Muscle of arm (tissue), 12 donors: ENCODE data around the gene CPLX4. TPM values are rescaled to one million over a fixed set of nuclear protein-coding genes. Genes with fewer than 3 reads are reported as not detected.
A peak's percentile ranks its signal among the peaks of the same experiment; 100 is the strongest.
"Not testable (repeated sequence)": the region's sequence is repeated elsewhere in the genome, so short reads cannot be mapped to it uniquely, and the experiment has no call there.

Experiments
- DNase-seq: peaks from one replicate; pipeline ENCODE4 v3.0.0-alpha.2; 2013
- polyA plus RNA-seq, 12 donors: library from polyadenylated mRNA; unstranded; fragments of 120-200 nt; gene quantifications; one replicate each; pipeline ENCODE4 v1.2.1, GENCODE V29; 2013; ENCODE audit not compliant: insufficient read length in 12 of 12

The CPLX4 gene
- polyA plus RNA-seq, 12 donors, result not detected

DNA sequence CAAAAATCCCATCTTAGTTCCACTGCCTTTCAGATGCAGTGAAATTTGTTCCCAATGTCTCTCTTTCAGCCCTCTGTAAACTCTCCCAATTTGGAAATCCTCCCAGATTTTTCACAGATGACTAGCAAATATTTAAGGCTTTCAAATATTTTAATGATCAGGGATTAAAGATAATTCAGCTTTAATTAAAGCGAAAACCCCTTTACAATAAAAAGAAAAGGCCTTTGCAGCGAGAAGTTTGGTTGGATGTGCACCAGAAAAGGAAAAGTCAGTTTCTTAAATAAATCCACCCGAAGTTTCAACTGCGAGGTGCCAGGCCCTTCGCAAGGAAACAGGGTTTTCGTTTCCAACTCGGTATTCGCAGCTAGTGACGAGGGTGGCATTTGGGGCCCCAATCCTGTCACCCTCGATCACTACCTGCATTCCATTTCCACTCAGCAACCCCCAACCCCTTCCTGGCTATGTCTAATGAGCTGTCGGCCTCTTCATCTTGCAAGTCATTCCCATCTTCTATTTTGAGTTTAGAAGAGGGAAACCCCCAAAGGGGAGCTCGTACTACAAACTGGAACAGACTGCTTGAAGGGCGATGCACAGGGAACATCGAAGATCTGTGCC, 46.7 kb downstream of the CPLX4 start:
- no peak for DNase-seq

- DNase-seq, result no peak
Measured at GRCh38 chr18:59270689-59271257, 47.7 kb downstream of the CPLX4 start.

GRCh38 chr18:59269563-59270119, 48.8 kb downstream of the CPLX4 start:
- DNase-seq, result no peak

- no peak for DNase-seq
Measured at GRCh38 chr18:59268721-59269562, 49.5 kb downstream of the CPLX4 start.

- DNase-seq, result no peak
Measured at GRCh38 chr18:59268127-59268720, 50.2 kb downstream of the CPLX4 start.

GRCh38 chr18:59267503-59268126, 50.8 kb downstream of the CPLX4 start:
- no peak for DNase-seq

DNA sequence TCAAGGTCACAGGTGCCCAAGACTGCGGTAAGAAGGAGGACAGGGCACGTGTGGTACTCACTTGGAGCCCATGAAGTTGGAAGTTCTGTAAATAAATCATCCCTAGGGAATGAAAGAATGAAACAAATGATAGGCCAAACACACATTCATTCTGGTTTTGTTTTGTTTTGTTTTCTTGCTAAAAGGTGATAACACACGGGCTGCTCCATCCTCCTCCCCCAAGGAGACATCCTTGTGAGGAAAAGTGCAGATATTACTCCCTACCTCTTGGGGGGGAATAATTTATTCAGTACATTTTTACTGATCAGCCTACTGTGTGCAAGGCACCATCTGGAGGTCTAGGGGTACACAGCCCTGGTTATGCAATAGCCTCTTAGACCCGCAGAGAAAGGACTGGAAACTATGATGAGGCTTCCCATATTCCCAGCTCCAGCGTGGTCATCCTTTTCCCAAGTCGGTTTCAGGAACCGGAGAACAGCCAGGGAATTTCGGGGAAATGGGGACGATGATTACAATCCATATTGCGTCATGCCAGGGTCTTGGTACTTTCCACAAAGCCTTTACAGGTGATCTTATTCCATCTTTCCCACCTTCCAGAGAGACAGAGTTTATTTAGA, 51.5 kb downstream of the CPLX4 start:
- no peak for DNase-seq

GRCh38 chr18:59266459-59266858, 52.0 kb downstream of the CPLX4 start:
- no peak for DNase-seq

- no peak for DNase-seq
Measured at GRCh38 chr18:59265974-59266369, 52.5 kb downstream of the CPLX4 start.

DNA sequence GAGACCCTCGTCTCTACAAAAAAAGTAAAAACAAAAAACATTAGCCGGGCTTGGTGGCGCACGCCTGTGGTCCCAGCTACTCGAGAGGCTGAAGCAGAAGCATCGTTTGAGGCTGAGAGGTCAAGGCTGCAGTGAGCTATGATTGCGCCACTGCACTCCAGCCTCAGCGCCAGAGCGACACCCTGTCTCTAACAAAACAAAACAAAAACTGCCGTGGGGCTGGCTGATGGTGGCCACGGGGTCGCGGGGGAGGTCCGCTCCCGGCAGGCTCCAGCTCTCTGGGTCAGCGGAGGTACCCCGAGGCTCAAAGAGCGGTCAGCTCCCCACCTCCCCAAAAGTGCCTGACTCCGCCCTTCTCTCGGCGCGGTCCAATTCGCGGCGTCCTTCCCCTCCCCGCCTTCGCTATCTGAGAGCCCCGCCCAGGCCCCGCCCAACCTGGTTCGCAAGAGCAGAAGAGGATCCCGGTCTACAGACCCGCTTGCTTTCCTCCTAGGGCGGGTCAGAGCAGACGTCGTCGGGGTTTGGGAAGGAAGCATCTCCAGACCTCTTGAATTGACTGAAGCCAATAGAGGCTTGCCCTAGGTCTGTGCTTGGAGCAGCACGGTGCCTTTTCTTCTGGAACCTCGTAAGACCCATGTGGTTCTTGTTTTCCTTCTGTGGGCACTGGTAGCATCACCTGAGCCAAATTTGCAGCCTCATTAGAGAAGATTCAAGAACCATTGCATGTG, 53.0 kb downstream of the CPLX4 start:
- no peak for DNase-seq

DNA sequence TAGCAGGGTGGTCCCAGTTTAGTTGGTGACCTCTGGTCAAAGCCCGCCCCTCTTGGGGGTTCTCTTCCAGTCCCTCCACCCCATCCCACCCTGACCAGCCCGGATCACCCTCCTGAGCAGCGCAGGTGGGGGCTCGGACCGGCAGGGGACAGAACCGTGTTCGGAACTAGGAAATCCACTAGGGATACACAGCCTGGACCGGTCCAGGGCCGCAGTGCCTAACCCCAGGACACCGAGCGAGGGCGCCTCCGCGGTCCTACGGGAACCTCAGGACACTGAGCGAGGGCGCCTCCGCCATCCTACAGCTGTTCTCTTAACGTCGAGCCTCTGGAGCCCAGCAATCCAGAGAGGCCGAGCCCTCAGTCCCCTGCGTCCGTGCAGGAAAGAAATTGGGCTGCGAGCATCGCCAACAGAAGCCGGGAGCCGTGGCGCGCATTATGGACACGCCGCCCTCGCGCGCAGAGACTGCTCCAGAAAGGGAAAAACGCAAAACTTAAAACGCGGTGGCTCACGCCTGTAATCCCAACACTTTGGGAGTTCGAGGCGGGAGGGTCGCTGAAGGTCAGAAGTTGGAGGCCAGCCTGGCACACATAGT, 53.7 kb downstream of the CPLX4 start:
- DNase-seq, result no peak

GRCh38 chr18:59264121-59264571, 54.3 kb downstream of the CPLX4 start:
- DNase-seq, result no peak

GRCh38 chr18:59263661-59264060, 54.8 kb downstream of the CPLX4 start:
- no peak for DNase-seq

- not testable (repeated sequence) for DNase-seq
Measured at GRCh38 chr18:59262243-59262642, 56.2 kb downstream of the CPLX4 start.

GRCh38 chr18:59261842-59262241, 56.6 kb downstream of the CPLX4 start:
- DNase-seq, result not testable (repeated sequence)

DNA sequence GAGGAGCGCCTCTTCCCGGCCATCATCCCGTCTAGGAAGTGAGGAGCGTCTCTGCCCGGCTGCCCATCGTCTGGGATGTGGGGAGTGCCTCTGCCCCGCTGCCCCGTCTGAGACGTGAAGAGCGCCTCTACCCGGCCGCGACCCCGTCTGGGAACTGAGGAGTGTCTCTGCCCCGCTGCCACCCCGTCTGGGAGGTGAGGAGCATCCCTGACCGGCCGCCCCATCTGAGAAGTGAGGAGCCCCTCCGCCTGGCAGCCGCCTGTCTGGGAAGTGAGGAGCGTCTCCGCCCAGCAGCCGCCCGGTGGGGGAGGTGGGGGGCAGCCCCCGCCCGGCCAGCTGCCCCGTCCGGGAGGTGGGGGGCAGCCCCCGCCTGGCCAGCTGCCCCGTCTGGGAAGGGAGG, 63.0 kb downstream of the CPLX4 start:
- not testable (repeated sequence) for DNase-seq

- DNase-seq, result peak; percentile 92
Measured at GRCh38 chr18:59249199-59249774, 69.2 kb downstream of the CPLX4 start.

DNA sequence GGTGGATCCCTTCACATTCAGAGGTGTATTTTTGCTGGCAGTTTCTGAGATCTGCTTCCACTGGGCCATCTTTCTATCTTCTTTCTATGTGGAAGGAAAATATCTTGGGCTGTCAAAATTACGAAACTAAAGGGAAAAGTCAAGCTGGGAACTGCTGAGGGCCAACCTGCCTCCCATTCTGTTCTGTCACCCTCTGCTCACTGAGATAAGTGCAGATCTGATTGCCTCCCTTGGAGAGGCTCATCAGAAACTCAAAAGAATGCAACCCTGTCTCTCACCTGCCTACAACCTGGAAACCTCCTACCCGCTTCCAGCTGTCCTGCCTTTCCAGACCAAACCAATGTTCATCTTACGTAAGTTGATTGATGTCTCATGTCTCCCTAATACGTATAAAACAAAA, 71.7 kb downstream of the CPLX4 start:
- no peak for DNase-seq
